ENCODE results near the gene OTULIN.

Gene OTULIN

DNA sequence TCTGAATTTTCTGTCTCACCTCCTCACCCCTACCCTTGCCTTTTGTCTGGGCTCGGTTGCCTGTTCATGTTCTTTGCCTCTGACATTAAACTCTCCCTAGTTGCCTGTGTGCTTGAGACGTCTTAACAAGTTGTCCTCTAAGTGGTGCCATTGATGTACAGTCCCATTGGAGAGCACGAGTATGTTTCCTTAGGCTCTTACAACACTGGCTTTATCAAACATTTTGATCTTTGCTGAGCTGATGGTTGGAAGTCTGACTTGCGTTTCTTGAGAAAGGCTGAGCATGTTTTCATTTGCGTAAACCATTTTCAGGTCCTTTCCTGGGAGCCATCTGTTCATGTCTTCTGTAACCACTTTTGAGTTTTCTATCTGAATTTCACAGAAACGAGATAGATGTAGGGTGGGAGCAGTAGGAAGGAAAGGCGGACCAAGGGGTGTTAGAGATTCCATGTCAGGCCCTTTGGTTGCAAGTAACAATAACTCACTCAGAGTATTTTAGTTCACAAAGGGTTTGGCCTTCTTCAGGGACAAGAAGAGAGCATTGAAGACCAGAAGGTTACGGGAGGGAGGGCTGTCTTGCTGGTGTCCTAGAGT lies 35.4 kb downstream of the OTULIN start:
- DNase-seq, result no peak

GRCh38 chr5:14700478-14701436 lies 36.2 kb downstream of the OTULIN start:
- DNase-seq, result no peak

- no peak for DNase-seq
Observed at GRCh38 chr5:14701556-14701955, 37.0 kb downstream of the OTULIN start.

DNA sequence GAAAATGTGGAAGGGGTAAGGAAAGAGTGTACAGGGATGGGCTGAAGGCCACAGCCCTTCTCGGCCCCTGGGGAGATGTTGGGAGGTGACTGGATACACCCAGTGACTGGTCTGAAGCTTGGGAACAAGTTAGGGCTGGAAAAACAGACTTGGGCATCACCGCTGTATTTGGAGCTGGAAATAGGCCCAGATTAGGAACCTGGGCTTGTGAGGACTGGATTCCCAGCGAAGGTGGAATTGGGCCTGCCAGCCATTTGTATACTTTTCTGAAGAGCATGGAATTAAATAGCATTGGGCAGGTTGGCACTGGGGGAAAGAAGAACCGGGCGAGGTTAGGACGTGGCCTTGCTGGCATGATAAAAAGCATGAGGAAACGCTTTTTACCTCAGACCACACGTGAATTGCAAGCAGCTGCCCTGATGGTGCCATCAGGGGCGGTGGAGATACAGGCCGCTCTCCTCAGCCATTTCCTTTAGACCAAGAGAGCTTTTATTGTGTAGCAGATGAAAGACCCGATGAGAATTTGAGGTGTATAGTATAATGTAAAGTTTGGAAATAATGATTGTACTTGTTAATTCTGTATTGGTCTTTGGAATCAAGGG lies 37.8 kb downstream of the OTULIN start:
- no peak for DNase-seq

- DNase-seq, result no peak
Observed at GRCh38 chr5:14705556-14705955, 41.0 kb downstream of the OTULIN start.

- no peak for DNase-seq
Observed at GRCh38 chr5:14706615-14707021, 42.1 kb downstream of the OTULIN start.

DNA sequence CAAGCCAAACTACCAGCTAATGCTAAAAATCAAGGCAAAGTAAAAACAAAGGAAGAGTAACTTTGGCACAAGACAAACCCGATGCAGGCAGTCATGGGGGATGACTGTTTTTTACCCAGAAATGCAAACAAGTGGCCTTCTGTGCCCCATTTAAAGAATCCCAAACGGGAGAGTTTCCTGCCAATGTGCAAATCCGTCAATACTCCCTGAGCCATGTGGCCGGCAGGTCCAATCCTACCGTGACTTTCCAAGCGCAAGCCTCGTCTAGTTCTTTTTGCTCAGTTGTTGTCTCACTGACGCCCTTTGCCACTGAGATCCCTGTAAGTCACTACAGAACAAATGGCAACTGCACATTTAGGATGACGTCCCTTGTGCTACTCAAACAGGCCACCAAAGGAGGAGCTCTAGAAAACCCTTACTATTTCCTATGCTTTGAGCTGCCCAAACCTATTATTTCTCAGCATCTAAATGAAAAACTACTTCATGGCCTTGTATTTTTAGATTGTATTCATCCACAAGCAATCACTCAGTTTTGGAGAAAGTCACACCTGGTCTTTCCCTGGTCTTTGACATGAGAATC lies 43.4 kb downstream of the OTULIN start:
- no peak for DNase-seq

DNA sequence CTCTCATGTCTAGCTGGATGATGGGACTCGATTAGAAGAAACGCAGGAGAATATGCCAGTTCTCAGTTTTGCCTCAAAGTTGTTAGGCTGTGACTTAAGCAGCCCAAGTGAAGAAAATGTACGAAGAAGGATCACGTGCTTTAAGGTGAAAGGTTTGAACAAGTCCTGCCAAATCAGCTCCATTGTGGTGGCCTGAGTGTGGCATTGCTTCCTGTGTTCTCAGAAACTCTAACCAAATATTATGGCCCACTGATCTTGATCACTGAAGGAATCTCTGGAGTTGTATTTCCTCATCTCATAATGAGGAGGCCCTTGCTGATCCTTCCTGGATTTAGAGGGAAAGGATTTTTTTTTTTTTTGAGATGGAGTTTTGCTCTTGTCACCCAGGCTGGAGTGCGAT lies 44.0 kb downstream of the OTULIN start:
- no peak for DNase-seq

GRCh38 chr5:14710313-14710994 lies 45.9 kb downstream of the OTULIN start:
- DNase-seq, result no peak

DNA sequence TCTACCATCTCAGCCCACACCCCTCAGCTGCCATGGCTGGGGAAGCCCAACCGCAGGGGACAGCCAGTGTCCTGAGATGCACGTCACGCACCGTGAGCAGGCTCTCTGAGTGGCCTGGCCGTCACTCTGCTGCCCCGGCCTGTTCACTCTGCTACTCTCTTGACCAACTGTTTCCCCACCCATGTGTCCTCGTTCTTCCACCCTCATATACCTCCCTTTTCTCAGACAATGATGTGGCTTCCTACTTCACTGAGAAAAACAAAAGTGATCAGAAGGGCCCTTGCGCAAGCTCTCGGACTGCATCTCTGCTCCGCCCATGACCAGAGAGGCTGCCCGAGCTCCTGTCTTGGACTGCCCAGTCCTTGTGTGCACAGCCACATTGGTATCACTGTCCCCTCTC lies 47.6 kb downstream of the OTULIN start:
- no peak for DNase-seq

DNA sequence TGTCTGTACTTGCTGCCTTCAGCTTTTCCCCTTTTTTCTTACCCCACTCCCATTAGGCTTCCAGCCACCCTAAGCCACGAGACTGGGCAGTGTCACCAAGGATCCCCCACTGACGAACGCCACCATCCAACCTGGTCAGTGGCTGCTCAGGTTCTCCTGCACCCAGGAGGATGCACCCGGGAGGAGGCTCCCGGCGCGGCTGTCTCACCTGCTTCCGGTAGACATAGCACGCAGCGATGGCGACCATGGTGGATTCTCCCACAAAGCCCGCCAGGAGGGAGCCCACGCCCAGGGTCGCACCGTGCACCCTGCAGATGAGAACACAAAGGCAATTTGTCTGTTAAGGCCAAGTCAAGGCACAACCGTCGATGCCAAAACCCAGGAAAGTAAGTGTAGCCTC lies 48.1 kb downstream of the OTULIN start:
- DNase-seq, result no peak

DNA sequence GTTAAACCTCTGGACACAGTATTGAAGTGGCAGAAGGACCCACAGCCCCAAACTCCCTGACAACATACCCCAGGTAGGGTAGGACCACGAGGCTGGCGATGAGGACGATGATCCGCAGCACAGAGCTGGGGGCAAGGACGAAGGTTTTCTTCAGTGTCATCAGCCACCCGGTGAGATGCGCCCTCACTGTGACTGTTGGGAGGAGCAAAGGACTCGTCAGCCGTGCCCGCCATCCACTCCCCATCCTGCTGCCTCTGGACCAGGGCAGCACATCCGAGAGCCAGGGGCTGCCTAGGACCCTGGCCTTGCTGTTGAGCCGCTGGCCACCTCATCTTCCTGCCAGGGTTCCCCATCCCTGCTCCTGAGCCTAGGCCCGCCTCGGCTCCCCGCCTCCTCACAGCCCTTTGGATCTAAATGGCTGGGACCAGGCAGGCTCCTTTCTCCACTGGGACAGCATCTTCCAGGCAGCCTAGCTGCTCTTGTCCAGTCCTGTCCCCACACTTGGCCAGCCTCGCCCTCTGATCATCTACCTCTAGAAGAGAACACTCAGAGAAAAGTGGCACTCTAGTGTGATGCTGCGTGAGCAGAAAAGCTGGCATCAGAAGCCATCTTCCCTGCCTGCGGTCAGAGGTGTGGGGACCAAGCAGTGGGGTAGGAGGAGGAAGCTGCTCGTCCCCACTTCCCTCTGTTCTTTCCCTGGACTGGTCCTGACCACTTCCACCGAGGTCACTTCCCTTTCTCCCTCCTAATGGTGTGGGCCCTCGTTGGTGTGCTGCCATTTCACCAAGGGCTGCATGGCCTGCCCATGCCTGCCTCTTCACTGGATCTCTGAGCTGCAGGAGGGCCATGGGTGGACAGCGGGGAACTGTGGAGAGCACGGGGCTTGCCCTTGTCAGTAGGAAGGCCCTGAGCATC lies 49.2 kb downstream of the OTULIN start:
- no peak for DNase-seq

- DNase-seq, result no peak
Observed at GRCh38 chr5:14714706-14715105, 50.2 kb downstream of the OTULIN start.

- DNase-seq, result no peak
Observed at GRCh38 chr5:14715481-14715880, 51.0 kb downstream of the OTULIN start.

GRCh38 chr5:14716755-14717752 lies 52.5 kb downstream of the OTULIN start:
- DNase-seq, result no peak

GRCh38 chr5:14718778-14719177 lies 54.3 kb downstream of the OTULIN start:
- DNase-seq, result no peak

GRCh38 chr5:14720236-14720923 lies 55.9 kb downstream of the OTULIN start:
- no peak for DNase-seq

DNA sequence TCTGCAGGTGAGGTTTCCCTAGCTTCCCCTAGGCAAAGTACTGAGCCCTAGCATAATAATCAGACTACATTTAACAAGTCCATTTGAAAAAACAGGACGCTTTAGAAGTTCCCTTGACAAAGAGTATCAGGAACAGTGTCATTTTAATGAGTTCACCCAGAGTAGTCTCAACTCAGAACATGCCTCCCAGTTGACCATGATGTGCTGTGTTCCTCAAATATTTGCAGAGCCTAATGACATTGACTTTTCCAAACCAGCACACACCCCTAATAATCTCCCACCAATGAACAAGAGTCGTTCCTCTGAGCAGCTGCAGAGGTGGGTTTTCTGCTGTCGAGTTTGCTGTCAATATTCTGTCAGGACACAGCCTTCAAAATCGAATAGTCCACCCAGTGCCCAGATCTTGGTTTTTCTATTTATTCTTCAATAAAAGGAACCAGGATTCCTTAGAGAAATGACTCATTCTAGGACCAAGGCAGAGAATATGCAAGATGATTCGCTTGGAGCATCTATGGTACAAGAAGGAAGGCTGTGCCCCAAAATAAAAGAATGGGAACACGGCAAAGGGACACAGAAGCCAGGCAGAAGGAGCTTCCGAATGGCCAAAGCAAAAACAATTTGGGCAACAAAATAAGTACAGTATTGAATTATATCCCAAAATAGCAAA lies 57.6 kb downstream of the OTULIN start:
- DNase-seq, result peak; percentile 5

GRCh38 chr5:14722923-14723322 lies 58.4 kb downstream of the OTULIN start:
- no peak for DNase-seq
